GM19025 (cell line): Measurements from ENCODE around the gene RAB3A.
"Not testable (repeated sequence)": the region's sequence is repeated elsewhere in the genome, so short reads cannot be mapped to it uniquely, and the experiment has no call there.

Experiments used
- ATAC-seq: cut with Tn5 transposase; IDR thresholded peaks from one replicate; pipeline ENCODE4 v1.9.1; 2021; ENCODE audit warnings: mild to moderate bottlenecking, low read depth, moderate library complexity; ENCODE audit not compliant: unreplicated experiment

Gene RAB3A

DNA sequence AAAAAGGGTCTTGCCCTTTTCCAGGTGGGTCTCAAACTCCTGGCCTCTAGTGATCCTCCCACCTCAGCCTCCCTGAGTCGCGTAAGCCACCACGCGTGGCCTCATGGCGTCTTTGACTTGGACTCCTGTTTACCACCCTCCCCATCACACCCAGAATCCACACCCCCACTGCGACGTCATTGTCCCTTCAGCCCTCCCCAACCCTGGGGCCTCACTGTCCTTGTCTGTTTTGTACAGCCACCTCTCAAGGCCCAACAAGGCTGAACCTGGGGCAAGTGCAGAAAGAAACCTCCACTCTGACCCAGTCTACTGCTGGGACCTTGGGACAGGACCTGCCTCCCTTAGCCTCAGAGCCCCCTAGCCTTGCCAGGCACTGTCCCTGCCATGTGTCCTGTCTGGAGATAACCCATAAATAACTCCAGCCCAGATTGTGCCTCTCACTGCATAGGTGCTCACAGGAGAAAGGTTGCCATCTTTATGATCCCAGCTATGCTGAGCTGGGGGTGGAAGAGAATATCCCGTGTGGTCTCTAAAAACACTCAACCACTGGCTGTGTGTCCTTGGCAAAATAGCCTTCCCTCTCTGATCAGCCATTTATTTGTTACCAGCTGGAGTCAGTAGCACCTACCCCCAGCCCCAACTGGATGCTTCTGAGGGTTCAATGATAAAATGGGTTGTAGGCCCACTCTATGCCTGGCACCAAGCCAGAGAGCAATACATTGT lies 32.1 kb downstream of the RAB3A start:
- no peak for ATAC-seq

GRCh38 chr19:18170714-18171255 lies 33.1 kb downstream of the RAB3A start:
- no peak for ATAC-seq

GRCh38 chr19:18168673-18169381 lies 35.0 kb downstream of the RAB3A start:
- ATAC-seq = no peak

DNA sequence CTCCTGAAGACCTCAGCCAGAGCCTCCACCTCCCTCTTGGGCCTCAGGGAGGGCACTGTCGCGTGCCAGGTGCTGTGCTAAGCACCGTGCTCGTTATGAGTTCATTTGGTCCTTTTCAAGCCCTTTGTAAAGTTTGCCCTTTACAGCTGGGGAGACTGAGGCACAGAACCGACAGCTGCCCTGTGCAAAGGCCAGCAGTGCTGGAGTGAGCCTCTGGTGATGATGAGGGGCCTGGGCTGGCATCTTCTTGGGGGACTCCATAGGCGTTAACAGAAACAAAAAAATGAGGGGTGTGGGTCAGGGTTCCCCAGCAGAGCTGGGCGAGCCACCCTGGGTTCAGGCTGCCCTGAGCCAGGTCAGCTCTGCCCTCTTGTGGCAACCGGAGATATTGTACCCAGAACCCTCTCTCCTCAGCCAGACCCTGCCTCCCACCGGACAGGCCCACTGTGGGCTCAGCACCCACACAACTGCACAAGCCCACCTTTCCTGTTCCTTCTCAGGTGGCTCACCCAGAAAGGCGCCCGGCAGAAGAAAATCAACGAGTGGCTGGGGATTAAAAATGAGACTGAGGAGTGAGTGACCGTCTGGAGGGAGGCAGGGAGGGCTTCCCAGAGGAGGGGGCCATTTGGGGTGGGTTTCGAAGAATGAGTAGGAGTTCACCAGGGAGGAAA lies 35.7 kb downstream of the RAB3A start:
- ATAC-seq = no peak

- no peak for ATAC-seq
Observed at GRCh38 chr19:18167011-18167410, 36.8 kb downstream of the RAB3A start.

DNA sequence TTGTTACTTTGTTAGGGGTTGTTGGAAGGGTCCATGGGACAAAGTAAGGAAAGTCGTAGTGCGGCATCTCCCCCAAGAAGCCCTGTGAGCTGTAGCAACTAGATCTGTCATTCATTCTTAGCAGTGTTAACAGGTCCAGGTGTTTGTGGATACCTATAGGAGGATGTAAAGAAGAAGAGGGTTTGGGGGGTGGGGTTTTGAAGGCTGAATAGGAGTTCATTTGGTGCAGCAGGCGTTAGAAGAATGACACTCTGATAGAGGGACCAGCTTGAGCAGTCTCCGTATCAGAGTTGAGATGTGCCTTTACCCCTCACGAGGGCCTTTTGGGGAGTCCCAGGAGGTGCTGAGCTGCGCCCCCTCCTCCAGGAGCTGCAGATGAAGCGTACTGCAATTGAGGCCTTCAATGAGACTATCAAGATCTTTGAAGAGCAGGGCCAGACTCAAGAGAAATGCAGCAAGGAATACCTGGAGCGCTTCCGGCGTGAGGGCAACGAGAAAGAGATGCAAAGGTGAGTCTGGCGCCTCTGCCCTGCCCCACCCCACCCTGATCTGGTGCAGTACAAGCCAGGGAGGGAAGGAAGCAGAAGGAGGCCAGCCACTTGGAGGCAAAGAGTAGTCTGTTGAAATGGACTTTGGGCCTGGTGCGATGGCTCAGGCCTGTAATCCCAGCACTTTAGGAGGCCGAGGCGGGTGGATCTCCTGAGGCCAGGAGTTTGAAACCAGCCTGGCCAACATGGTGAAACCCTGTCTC lies 37.9 kb downstream of the RAB3A start:
- ATAC-seq = no peak

DNA sequence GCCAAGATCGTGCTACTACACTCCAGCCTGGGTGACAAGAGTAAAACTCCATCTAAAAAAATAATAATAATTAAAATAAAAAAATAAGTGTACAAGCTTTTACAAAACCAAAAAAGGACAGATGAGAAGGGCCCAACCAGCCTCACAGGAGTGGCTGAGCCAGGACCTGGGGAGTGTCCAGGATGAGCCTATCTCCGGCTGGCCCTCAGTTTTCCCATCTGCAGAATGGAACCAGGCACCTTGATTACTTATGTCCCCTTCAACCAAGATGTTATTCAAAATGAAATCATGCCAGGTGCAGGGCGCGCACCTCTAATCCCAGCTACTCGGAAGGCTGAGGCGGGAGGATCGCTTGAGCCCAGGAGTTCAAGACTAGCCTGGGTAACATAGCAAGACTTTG lies 39.8 kb downstream of the RAB3A start:
- no peak for ATAC-seq

DNA sequence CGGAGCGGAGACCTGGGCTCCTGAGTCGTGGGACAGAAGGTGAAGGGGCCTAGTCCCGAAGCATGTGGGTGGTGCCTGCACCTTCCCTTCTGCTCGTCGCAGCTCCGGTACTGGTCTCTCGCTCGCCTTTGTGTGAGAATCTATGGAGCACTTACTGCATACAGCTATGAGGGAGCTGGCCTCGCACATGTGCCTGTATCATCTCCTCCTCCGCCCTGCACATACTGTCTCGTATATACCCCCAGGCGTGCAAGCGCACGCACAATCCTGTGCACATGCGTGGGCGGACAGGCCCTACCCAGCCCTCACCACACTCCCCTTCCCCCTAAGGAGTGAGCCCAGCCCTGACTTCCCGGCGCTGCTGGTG lies 42.2 kb downstream of the RAB3A start:
- ATAC-seq = no peak

DNA sequence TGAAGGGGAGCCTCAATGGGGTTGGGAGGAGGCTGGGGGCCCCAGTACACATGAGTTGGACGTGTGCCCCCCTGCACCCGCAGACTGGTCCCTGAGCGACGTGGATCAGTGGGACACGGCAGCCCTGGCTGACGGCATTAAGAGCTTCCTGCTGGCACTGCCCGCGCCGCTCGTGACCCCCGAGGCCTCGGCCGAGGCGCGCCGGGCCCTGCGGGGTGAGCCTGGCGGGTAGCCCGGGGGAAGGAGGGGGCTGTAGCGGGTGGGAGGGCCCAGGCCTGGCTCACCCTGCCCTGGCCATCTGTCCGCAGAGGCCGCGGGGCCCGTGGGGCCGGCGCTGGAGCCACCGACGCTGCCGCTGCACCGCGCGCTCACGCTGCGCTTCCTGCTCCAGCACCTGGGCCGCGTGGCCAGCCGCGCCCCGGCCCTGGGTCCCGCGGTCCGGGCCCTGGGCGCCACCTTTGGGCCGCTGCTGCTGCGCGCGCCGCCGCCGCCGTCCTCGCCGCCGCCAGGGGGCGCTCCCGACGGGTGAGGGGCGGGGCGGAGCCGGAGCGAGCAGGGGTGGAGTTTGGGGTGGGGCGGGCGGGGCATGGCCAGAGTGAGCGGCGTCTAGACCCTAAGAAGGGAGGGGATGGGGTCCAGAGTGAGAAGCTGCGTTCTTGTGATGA lies 42.7 kb downstream of the RAB3A start:
- no peak for ATAC-seq

GRCh38 chr19:18160493-18160970 lies 43.3 kb downstream of the RAB3A start:
- no peak for ATAC-seq

GRCh38 chr19:18159810-18160209 lies 44.0 kb downstream of the RAB3A start:
- no peak for ATAC-seq

DNA sequence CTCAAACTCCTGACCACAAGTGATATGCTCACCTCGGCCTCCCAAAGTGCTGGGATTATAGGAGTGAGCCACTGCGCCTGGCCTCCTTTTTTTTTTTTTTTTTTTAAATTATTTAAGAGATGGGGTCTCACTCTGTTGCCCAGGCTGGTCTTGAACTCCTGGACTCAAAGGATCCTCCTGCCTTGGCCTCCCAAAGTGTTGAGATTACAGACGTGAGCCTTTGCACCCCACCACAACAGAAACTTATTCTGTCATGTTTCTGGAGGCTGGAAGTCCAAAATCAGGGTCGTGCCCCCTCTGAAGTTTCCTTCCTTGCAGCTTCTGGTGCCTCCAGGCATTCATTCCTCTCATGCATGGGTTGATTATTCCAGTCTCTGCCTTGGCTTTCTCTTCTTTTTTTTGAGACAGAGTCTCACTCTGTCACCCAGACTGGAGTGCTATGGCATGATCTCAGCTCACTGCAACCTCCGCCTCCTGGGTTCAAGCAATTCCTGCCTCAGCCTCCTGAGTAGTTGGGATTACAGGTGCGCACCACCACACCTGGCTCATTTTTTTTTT lies 44.7 kb downstream of the RAB3A start:
- ATAC-seq = not testable (repeated sequence)

DNA sequence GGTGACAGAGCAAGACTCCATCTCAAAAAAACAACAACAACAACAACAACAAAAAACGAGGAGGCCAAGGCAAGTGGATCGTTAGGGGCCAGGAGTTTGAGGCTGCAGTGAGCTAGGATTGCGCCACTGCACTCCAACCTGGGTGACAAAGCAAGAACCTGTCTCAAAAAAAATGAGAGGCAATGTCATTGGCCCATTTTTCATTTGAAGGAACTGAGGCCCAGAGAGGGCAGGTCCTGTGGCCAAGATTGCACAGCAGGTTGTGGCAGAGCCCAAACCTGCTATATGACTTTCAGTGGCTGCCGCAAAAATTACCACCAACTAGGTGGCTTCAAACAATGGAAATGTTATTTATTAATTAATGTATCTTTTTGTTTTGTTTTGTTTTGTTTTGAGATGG lies 45.4 kb downstream of the RAB3A start:
- no peak for ATAC-seq

DNA sequence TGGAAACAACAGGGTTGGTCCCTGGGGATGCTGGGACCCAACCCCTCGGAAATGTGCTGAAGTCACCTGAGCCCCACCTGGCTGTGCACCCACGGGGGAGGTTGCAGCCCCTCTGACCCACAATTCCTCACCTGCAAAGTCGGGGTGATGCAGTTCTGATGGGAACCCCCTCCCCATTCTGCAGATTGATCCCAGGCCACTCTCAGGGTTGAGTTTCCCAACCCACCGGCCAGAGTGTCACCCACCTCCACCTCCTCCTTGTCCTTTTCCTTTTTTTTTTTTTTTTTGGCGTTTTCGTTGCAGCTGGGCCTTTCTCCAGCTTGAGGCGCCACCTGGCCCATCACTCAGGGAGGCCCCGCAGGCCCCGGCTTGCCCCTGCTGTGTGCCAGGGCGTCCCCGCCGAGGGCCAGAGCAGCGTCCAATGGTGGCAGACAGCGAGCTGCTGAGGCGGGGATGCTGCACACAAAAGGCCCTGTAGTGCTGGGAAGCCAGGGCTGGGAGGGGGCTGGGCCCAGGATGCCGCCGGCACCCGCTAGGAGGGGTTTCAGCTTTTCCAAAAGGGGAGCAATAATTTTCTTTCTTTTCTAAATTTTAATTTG lies 46.3 kb downstream of the RAB3A start:
- no peak for ATAC-seq

GRCh38 chr19:18156841-18157464 lies 46.9 kb downstream of the RAB3A start:
- ATAC-seq = no peak

DNA sequence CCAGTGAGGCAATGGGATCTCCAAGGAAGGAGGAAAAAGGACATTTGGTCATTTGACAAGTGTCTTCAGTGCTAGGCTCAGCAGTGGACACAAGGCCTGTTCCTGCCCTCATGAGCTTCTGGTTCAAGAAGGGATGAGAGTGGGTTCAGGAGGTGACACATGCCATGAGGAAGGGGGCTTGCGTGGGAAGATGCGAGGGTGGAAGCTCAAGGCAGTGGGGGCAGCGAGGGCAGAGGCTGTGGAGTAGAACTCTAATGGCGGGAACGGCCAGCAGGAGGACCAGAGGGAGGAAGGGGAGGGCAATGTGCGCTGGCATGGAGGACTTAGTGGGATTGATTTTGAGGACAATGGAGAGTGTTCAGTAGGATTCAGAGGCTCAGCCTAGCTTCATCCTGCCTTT lies 47.6 kb downstream of the RAB3A start:
- no peak for ATAC-seq

GRCh38 chr19:18155095-18156087 lies 48.5 kb downstream of the RAB3A start:
- no peak for ATAC-seq
